SK-N-MC (cell line): Measurements from ENCODE around the gene EDN2.

Experiments
- EZH2 ChIP-seq: fragments of 200-600 bp; sonication (generic); IDR thresholded peaks from one replicate; pipeline ENCODE4 v1.6.1; 2017; ENCODE audit warnings: antibody characterized with exemption
- POLR2AphosphoS5 ChIP-seq: IDR thresholded peaks from 2 replicates; pipeline ENCODE4 v1.6.1; 2012; ENCODE audit warnings: mild to moderate bottlenecking, low read depth, low read length, borderline replicate concordance

DNA sequence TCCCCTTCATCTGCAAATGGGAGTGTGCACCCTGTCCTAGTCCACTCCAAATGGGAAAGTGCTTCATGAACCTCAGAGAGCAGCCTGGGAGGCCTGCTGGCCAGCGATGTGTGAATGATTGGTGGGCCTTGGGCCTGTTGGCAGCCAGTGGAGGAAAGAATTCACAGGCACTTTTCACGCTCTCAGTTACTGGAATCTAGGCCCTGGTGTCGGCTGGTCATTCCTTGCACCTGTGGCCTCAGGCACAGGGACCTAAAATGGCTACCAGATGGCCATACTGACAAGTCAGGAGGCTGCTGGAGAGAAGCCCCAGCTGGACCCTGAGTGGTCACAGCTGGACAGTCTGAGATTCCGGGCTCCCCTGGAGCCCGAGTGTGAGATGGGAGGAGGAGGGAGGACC is 18.4 kb upstream of the EDN2 start:
- TF ChIP-seq POLR2AphosphoS5 (no peak), EZH2 (no peak)
